ENCODE results near the gene UBXN1.

UBXN1 gene

DNA sequence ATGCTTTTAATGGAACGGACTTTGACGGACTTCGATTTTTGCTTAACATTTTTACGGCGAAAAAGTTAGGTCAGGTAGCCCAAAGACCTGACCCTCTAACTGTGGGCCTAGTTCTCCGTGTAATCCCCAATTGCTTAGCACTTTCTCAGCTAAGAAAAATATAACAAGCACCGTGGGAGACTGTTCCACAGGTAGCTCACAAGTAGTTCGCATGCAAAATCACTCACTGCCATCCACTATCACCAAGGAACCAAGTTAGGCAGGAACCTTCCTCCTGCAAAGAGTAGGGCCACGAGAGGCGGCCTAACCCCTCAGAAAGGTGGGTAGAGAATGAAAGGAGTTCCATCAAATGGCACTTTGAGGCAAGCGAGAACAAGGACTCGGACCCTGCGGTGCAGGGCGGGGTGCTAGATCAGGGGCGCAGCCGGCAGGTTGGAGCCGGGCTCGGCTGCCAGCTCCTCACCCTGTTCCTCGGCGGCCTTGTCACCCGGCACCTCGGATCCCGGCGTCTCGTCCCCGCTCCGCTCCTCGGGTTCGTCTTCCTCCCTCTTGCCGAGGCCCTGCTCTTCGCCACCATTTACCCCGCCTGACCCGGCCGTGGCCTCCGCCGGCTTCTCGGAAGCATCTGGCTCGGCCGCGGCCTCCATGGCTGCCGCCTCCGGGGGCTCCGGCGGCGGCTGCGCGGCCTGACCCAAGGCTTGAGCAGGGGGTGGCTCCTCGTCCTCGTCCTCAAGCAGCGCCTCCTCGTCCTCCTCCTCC lies 47.5 kb upstream of the UBXN1 start:
- TF ChIP-seq, protein P1, sequence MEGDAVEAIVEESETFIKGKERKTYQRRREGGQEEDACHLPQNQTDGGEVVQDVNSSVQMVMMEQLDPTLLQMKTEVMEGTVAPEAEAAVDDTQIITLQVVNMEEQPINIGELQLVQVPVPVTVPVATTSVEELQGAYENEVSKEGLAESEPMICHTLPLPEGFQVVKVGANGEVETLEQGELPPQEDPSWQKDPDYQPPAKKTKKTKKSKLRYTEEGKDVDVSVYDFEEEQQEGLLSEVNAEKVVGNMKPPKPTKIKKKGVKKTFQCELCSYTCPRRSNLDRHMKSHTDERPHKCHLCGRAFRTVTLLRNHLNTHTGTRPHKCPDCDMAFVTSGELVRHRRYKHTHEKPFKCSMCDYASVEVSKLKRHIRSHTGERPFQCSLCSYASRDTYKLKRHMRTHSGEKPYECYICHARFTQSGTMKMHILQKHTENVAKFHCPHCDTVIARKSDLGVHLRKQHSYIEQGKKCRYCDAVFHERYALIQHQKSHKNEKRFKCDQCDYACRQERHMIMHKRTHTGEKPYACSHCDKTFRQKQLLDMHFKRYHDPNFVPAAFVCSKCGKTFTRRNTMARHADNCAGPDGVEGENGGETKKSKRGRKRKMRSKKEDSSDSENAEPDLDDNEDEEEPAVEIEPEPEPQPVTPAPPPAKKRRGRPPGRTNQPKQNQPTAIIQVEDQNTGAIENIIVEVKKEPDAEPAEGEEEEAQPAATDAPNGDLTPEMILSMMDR (IDR thresholded peaks at IDR 0.05; ENCODE audit: control insufficient read depth, insufficient read depth, low read depth, low read length, missing control alignments) = no peak
- H3K4me3 ChIP-seq (ENCODE audit: control insufficient read depth, low read depth, low read length) = peak overlapping the region; percentile 84
- DNase-seq (ENCODE audit: low read depth) = no peak

DNA sequence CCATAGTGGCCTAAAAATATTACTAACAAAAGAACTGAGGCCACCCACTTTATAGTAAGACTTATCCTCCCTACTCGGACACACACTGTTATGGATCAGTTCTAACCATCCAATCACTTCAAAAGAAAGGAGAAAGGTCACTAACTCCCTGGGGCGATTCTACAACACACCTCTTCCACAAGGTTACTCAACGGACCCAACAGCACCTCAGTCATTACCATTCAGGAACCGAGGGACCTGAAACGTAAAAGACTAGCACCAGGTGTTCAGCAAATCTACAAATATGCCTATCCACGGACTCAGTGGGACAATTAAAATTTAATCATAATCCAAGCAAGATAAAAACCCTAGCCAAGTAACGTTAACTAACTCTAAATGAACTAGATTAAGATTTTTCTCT lies 46.8 kb upstream of the UBXN1 start:
- no peak for DNase-seq (ENCODE audit: low read depth)
- H3K4me3 ChIP-seq (ENCODE audit: control insufficient read depth, low read depth, low read length) = peak overlapping the region; percentile 84
- TF ChIP-seq, protein P1 (IDR thresholded peaks at IDR 0.05; ENCODE audit: control insufficient read depth, insufficient read depth, low read depth, low read length, missing control alignments) = no peak

DNA sequence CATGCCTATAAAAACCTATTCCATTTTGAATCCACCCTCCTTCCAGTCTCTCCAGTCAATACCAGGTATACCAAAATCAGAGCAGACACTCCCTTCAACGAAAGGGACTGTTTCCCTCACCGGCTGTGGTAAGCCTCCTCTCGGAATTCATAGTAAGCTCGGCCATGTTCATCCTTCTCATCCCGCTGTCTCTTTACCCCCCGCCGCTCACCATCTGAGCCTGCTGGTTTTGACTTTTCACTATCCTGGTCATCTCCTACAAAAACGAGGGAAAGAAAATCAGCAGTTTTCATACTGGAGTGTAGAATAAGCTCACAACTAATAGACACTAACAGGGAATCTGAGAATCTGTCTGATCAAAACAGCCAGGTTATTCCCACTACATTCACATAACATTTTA lies 45.3 kb upstream of the UBXN1 start:
- peak overlapping the region; percentile 3 for H3K4me3 ChIP-seq (ENCODE audit: control insufficient read depth, low read depth, low read length)
- TF ChIP-seq, protein P1 (IDR thresholded peaks at IDR 0.05; ENCODE audit: control insufficient read depth, insufficient read depth, low read depth, low read length, missing control alignments) = no peak

DNA sequence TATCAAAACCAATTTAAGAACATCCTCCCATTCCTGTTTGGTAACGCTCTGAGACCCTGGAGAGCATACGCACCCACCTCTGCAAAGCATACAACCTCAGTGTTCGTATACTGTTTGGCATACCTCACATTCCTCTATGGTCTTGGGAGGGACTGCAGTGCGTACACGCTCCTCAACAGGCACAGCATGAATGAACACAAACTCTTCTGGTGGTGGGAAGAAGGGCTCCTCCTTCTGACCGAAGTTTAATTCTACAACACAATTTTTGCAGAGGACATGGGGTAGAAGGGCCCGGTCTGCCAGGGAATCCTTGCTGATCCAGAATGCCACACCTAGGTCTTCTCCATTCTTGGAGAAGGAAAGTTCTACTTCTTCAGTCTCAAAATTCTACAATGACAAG lies 43.1 kb upstream of the UBXN1 start:
- no peak overlapping the region for H3K4me3 ChIP-seq (ENCODE audit: control insufficient read depth, low read depth, low read length)
- TF ChIP-seq, protein P1 (IDR thresholded peaks at IDR 0.05; ENCODE audit: control insufficient read depth, insufficient read depth, low read depth, low read length, missing control alignments) = no peak
- no peak for DNase-seq (ENCODE audit: low read depth)

More for the DNA sequence above, 45.3 kb upstream of the UBXN1 start:
- no peak for DNase-seq (ENCODE audit: low read depth)

DNA sequence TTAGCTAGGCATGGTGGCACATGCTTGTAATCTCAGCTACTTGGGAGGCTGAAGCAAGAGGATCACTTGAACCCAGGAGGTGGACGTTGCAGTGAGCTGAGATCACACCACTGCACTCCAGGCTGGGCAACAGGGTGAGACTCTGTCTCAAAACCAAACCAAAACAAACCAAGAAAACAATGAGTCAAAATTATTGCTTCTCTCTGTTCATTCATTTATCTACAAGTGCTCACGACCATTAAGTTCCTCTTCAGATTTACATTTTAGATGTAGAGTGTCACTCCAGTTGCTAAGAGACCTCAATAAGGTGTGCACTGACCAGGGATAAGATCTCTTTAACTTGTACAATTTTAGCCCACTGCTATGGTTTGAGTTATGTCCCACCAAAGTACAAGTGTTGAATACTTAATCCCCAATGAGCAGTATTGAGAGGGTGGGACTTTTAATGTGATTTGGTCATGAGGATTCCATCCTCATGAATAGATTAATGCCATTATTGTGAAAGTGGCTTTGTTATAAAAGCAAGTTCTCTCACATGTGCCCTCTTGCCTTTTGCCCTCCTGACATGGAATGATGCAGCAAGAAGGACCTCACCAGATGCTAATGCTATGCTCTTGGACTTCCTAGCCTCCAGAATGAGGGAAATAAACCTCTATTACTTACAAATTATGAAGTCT lies 40.6 kb upstream of the UBXN1 start:
- TF ChIP-seq, protein P1 (IDR thresholded peaks at IDR 0.05; ENCODE audit: control insufficient read depth, insufficient read depth, low read depth, low read length, missing control alignments) = no peak
- no peak overlapping the region for H3K4me3 ChIP-seq (ENCODE audit: control insufficient read depth, low read depth, low read length)
- DNase-seq (ENCODE audit: low read depth) = no peak

DNA sequence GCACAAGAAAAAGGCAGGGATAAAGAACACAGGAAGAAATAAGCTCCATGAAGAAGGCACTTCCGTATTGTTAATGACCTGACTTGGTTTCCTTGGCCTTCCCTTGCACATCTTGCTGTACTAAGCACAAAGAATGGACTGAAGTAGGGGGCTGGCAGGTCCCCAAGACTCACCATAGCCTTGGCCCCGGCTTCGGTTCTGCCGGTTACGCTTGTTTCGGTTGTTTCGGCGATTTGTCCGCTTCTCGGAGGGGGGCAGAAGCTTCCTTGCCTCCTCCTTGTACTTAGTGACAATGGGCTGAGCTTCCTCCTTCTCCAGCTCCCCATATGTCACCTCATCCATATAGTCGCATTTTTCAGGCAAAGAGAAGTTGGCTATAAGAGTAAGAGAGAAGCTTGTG lies 37.9 kb upstream of the UBXN1 start:
- DNase-seq (ENCODE audit: low read depth) = no peak
- TF ChIP-seq, protein P1 (IDR thresholded peaks at IDR 0.05; ENCODE audit: control insufficient read depth, insufficient read depth, low read depth, low read length, missing control alignments) = no peak
- H3K4me3 ChIP-seq (ENCODE audit: control insufficient read depth, low read depth, low read length) = no peak overlapping the region
